Measurements from ENCODE around the gene KIF26A. TPM values are rescaled to one million over a fixed set of nuclear protein-coding genes. Genes with fewer than 3 reads are reported as not detected.

KIF26A gene
- total RNA-seq, 1 donor from 2014 or later, result 32.6 TPM

DNA sequence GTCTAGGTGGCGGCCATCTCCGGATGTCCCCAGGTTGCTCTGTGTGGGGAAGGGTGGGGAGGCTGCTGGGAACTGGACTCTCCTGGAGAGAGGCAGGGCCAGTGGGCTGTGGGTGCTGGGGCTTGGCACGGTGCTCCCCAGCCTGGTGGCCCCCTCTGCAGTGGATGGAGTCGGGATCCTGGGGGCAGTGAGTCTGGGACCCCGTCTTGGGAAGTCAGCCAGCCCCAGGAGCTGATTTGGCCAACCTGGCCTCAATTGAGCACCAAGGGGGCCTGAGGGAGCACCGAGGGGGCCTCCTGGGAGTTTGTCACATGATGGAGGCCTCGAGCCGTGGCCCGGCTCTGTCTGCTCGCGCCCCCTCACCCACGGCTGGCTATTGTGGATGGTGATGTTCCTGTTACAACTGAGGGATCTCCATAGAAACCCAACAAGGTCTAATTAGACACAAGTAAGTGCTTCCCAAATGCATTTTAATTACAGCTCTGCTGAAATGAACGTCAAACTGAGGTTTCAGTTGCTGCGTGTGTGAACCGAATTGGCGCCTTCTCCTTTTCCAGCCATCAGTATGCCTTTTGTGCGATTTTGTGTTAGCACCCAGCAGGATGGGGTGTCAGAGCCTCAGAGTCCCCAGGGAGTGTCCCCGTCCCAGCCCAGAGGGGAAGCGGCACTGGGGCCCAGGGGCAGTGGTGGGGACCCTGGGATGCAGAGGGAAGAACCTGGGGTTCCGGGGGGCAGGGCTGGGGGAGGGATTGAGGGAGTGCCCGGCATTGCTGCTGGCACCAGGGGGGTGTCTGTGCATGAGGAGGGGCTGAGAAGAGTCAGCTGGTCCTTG lies 71.8 kb downstream of the KIF26A start:
- H3K27ac ChIP-seq, result no peak overlapping the region
- no peak overlapping the region for H3K4me3 ChIP-seq
- H3K4me1 ChIP-seq, result no peaks in the 10 kb centered on the region
- H3K36me3 ChIP-seq, result no peaks in the 10 kb centered on the region
- no peaks in the 10 kb centered on the region for H3K9me3 ChIP-seq
- no peaks in the 10 kb centered on the region for H3K27me3 ChIP-seq
- intact Hi-C loops (cut with DNase I), result no loop called here
- no peak for DNase-seq (ENCODE audit: low spot score in 2 of 2)
- TF ChIP-seq, protein P1, sequence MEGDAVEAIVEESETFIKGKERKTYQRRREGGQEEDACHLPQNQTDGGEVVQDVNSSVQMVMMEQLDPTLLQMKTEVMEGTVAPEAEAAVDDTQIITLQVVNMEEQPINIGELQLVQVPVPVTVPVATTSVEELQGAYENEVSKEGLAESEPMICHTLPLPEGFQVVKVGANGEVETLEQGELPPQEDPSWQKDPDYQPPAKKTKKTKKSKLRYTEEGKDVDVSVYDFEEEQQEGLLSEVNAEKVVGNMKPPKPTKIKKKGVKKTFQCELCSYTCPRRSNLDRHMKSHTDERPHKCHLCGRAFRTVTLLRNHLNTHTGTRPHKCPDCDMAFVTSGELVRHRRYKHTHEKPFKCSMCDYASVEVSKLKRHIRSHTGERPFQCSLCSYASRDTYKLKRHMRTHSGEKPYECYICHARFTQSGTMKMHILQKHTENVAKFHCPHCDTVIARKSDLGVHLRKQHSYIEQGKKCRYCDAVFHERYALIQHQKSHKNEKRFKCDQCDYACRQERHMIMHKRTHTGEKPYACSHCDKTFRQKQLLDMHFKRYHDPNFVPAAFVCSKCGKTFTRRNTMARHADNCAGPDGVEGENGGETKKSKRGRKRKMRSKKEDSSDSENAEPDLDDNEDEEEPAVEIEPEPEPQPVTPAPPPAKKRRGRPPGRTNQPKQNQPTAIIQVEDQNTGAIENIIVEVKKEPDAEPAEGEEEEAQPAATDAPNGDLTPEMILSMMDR (IDR thresholded peaks at IDR 0.05), result no peak

DNA sequence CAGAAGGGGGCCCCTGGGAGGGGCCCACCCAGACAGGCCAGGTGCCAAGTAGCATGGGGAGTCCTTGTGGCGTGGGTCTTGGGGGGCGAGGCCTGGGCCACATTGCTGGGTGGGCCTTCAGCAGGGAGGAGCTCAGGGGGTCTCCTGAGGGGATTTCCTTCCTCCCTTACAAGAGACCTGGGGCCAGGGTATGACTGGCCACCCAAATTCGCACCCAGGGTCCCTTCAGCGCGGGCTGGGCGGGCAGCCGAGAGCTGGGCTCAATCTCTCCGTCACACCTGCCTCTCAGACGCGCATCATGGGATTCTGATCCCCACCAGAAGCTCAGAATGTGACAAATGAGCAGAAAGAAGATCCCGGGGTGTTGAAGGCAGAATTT lies 72.4 kb downstream of the KIF26A start:
- intact Hi-C loops (cut with DNase I), result no loop called here
- no peak for DNase-seq (ENCODE audit: low spot score in 2 of 2)
- TF ChIP-seq, protein P1 (IDR thresholded peaks at IDR 0.05), result no peak
- no peaks in the 10 kb centered on the region for H3K4me1 ChIP-seq
- H3K9me3 ChIP-seq, result no peaks in the 10 kb centered on the region
- no peaks in the 10 kb centered on the region for H3K27me3 ChIP-seq
- H3K4me3 ChIP-seq, result no peak overlapping the region
- no peak overlapping the region for H3K27ac ChIP-seq
- H3K36me3 ChIP-seq, result no peaks in the 10 kb centered on the region

DNA sequence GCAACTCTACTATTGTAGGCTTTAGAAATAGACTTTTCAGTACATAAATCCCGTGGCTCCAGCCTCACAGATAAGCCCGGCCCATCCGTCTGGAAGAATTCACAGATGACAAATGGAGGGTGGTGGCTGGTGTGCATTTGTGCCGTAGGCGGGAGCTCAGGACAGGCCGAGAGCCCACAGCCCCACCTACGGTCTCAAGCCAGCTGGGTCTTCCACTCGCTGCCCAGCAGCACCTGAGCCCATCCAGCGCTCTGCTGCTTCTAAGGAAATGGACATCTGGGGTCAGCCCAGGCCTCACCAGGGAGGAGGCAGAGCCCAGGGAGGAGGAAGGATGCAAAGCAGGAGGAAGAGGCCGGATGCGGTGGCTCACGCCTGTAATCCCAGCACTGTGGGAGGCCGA lies 72.8 kb downstream of the KIF26A start:
- TF ChIP-seq, protein P1 (IDR thresholded peaks at IDR 0.05), result no peak
- Histone ChIP-seq H3K36me3 (no peaks in the 10 kb centered on the region), H3K9me3 (no peaks in the 10 kb centered on the region), H3K4me1 (no peaks in the 10 kb centered on the region), H3K27me3 (no peaks in the 10 kb centered on the region), H3K27ac (no peak overlapping the region), H3K4me3 (no peak overlapping the region)
- no peak for DNase-seq (ENCODE audit: low spot score in 2 of 2)
- intact Hi-C loops (cut with DNase I), result no loop called here

DNA sequence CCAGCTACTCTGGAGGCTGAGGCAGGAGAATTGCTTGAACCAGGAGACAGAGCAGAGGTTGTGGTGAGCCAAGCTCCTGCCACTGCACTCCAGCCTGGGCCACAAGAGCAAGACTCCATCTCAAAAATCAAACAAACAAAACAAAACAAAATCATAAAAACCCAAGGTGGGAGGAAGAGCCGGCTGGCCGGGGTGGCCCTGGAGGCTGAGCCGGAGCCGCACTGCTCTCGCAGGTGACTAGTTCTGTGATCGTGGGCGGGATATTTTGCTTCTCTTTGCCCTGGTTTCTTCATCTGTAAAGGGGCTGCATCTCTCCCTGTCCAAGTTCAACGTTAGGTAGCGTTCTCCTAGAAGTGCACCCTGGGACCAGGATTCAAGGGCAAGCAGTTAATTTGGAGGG lies 73.4 kb downstream of the KIF26A start:
- H3K36me3 ChIP-seq, result no peaks in the 10 kb centered on the region

DNA sequence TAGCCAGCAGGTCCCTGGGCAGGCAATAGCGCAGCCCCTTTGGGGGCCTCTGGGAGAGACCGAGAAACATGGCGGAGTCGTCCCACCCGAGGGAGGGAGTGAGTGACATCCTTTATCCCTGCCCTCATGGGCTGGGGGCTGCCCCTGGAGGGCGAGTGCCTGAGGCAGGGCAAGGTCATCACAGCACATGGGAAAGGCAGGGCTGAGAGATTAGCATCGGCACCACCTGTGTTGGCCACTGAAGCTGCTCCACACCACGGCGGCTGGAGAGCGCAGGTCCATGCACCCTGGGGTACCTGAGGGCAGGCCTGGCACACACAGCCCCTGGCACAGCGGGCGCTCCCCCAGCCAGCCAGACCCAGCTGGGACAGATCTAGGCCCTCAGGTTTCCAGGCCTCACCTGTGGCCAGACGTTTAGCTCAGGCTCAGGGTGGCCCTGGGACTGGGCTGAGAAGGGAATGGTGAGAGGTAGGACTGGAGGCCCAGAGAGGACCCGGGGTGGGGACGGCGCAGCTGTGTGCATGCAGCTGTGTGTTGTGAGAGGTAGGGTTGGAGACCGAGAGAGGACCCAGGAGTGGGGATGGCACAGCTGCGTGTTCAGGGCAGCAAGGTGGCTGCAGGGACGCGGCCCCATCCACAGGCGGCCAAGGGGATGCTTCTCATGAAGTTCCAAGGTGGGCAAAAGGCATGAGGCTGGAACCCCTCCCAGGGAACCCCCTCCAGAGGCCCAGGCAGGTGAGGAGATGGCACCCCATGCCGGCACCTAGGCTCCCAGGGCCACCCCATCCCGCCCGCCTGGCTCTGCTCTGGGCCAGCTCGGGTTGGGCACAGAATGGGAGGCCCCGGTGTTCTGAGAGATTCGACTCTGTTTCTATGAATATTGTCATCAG lies 74.1 kb downstream of the KIF26A start:
- Histone ChIP-seq H3K4me1 (no peaks in the 10 kb centered on the region), H3K4me3 (no peak overlapping the region), H3K27me3 (no peaks in the 10 kb centered on the region), H3K9me3 (no peaks in the 10 kb centered on the region), H3K36me3 (no peaks in the 10 kb centered on the region), H3K27ac (no peak overlapping the region)
- TF ChIP-seq, protein P1 (IDR thresholded peaks at IDR 0.05), result no peak
- intact Hi-C loops (cut with DNase I), result no loop called here
- no peak for DNase-seq (ENCODE audit: low spot score in 2 of 2)

More for the DNA sequence above, 73.4 kb downstream of the KIF26A start:
- H3K27ac ChIP-seq, result no peak overlapping the region
- H3K4me3 ChIP-seq, result no peak overlapping the region
- no peaks in the 10 kb centered on the region for H3K9me3 ChIP-seq
- DNase-seq (ENCODE audit: low spot score in 2 of 2), result no peak
- TF ChIP-seq, protein P1 (IDR thresholded peaks at IDR 0.05), result no peak
- no peaks in the 10 kb centered on the region for H3K27me3 ChIP-seq
- intact Hi-C loops (cut with DNase I), result no loop called here
- no peaks in the 10 kb centered on the region for H3K4me1 ChIP-seq
